SK-N-MC (cell line): ENCODE data around the gene PHACTR3.

Experiments
- DNase-seq: peaks from one replicate; pipeline ENCODE4 v3.0.0-alpha.2; 2011; ENCODE audit warnings: low read depth, low spot score
- H3K27ac ChIP-seq: fragments of 200-600 bp; sonication (generic); 2 replicates; pipeline ENCODE4 v1.5.1; 2016; ENCODE audit warnings: mixed run types
- H3K36me3 ChIP-seq: fragments of 200-600 bp; sonication (generic); 2 replicates; pipeline ENCODE4 v1.6.1; 2017; ENCODE audit warnings: antibody characterized with exemption, low read length, mixed read lengths; ENCODE audit not compliant: insufficient read depth
- H3K4me3 ChIP-seq: fragments of 200-600 bp; sonication (generic); 2 replicates; pipeline ENCODE4 v1.5.1; 2016
- H3K9ac ChIP-seq: fragments of 200-600 bp; sonication (generic); 2 replicates; pipeline ENCODE4 v1.8.0; 2017; ENCODE audit warnings: mixed run types, mixed read lengths; ENCODE audit not compliant: insufficient read length
- H3K9me3 ChIP-seq: fragments of 200-600 bp; sonication (generic); 2 replicates; pipeline ENCODE4 v1.6.1; 2017; ENCODE audit warnings: low read depth, mild to moderate bottlenecking, antibody characterized with exemption, low read length, moderate library complexity, mixed read lengths
- EZH2 ChIP-seq: fragments of 200-600 bp; sonication (generic); IDR thresholded peaks from one replicate; pipeline ENCODE4 v1.6.1; 2017; ENCODE audit warnings: antibody characterized with exemption
- FOXP2 ChIP-seq: optimal IDR thresholded peaks from 2 replicates; pipeline ENCODE3; 2011; ENCODE audit warnings: mild to moderate bottlenecking, moderate library complexity; ENCODE audit not compliant: insufficient read depth; ENCODE audit errors: extremely low read length, control extremely low read depth
- POLR2AphosphoS5 ChIP-seq: IDR thresholded peaks from 2 replicates; pipeline ENCODE4 v1.6.1; 2012; ENCODE audit warnings: mild to moderate bottlenecking, low read depth, low read length, borderline replicate concordance

The PHACTR3 gene

DNA sequence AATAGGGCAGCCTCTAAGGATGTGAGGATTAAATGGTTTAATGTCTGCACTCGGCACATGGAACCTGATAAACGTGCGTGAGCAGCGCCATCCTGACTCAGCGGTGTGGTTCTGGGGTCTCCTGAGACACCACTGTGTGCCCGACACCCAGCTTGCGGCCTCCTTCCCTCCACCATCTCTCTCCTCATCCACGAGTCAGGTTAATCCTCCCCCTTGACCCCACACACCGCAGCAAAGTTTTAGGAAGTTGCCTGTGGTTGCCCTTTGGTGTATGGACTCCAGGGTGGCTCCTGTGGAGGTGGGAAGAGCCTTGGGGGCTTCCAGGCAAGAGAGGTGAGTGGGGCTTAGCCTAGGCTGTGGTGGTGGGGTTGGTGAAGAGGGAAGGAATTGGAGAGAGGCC is 68.2 kb downstream of the PHACTR3 start:
- Histone ChIP-seq H3K9me3 (no peaks in the 10 kb centered on the region), H3K9ac (no peak overlapping the region), H3K27ac (no peak overlapping the region), H3K36me3 (no peaks in the 10 kb centered on the region), H3K4me3 (no peak overlapping the region)
- TF ChIP-seq FOXP2 (no peak), POLR2AphosphoS5 (no peak), EZH2 (no peak)
- no peak for DNase-seq

DNA sequence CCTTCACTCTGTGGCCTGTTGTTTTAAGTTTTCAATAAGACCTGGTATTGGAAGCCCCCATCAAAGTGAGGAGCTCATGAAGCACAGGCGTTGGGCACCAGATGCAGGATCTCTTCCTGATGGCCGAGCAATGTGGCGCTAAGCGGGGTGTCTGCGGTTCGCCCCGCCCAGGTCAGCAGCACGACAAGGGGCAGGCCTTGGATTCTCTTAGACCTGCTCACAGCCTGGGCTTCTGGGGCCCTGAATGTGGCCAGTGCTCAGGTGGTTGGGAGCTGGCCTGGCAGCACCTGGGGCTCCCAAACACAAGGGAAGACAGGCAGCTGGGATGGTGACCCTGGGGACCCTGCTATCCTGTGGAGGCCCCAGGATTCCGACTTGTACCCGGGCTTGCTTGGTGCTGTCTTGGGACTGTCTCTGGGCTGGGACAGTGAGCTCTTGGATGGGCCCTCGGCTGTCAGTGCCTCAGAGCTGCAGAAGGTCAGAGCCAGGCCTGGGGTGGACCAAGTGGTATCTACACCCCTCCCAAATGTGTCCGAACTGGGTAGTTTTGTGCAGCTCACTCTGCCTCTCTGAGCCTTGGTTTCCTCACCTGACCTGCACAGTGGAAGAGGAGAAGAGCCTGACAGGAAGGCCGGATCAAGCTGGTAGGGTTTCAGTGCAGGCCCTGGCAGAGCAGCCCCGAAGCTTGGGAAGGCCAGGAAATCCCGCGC is 69.1 kb downstream of the PHACTR3 start:
- no peak overlapping the region for H3K27ac ChIP-seq
- DNase-seq = no peak
- no peak for TF ChIP-seq POLR2AphosphoS5
- TF ChIP-seq FOXP2 = no peak
- TF ChIP-seq EZH2 = no peak
- no peak overlapping the region for H3K9ac ChIP-seq
- no peaks in the 10 kb centered on the region for H3K9me3 ChIP-seq
- H3K4me3 ChIP-seq = no peak overlapping the region
- no peaks in the 10 kb centered on the region for H3K36me3 ChIP-seq

DNA sequence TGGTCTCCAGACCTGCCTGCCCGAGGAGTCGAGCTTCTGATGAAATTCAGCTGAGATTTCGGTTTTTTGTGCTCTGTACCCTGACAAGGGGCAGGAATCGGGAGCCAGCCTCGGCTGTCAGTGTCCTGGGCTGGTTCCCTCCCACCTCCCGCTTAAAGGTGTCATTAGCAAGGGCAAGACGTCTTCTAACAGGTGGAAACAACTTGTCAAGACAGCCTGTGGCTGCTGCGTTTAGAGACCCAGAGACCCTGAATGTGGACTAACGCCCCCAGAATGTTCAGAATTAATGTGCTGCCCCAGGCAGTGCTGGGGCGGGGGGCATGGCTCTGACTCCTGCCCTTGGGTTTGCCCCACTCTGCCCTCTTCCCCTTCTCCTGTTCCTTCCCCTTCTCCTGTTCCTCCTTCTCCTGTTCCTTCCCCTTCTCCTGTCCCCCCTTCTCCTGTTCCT is 69.7 kb downstream of the PHACTR3 start:
- no peak for DNase-seq
- Histone ChIP-seq H3K4me3 (no peak overlapping the region), H3K36me3 (no peaks in the 10 kb centered on the region), H3K9me3 (no peaks in the 10 kb centered on the region), H3K9ac (no peak overlapping the region), H3K27ac (no peak overlapping the region)
- no peak for TF ChIP-seq FOXP2
- TF ChIP-seq EZH2 = no peak
- TF ChIP-seq POLR2AphosphoS5 = no peak

DNA sequence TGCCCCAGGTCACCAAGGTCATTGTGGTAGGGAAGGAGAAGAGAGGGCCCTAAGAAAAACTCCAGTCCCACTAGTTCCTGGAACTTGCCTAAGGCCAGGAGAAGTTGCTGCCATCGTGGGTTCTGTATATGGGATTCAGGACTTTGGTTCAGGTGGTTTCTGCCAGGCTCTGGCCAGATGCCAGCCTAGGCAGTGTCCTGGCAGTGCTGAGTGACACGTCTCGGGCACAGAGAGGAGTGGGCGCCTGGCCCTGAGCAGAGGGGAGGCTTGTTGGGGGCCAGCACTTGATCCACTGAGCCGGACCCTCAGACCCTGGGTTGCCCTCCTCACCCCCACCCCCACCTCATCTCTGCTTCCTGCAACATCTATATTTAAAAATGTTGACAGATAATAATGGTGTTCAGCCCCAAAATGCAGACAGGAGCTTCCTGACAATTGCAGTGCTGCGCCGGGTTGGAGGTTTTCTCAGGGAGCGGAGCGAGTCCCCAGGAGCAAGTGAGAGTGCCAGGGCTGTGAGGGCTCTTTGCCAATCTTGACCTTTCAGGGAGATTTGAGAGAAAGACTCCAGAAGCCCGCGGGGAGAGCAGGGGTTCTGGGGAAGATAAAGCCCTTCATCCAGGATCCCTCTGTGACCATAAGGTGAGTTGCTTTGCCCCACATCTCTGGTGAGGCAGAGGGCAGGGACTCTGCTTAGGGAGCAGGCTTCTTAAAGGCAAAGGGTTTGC is 71.9 kb downstream of the PHACTR3 start:
- Histone ChIP-seq H3K4me3 (no peak overlapping the region), H3K9me3 (no peaks in the 10 kb centered on the region), H3K36me3 (no peaks in the 10 kb centered on the region), H3K9ac (no peak overlapping the region), H3K27ac (no peak overlapping the region)
- no peak for DNase-seq
- TF ChIP-seq POLR2AphosphoS5 (no peak), FOXP2 (no peak), EZH2 (no peak)

DNA sequence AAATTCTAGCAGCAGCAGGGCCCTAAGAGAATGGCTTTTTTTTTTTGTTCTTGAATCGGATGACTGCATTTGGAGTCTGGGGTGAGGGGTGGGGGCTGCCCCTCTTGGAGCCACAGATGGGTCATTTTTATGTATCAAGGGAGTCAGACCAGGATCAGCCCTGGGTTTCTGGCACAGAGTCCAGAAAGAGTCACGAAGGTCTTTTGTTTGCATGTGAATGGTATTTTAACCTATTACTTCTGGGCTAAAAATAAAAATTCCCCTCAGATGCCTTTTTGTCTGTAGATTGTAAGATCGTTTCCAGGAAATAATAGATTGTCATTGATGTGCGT is 72.5 kb downstream of the PHACTR3 start:
- Histone ChIP-seq H3K27ac (no peak overlapping the region), H3K36me3 (no peaks in the 10 kb centered on the region), H3K4me3 (no peak overlapping the region), H3K9me3 (no peaks in the 10 kb centered on the region), H3K9ac (no peak overlapping the region)
- DNase-seq = no peak
- TF ChIP-seq EZH2 (no peak), FOXP2 (no peak), POLR2AphosphoS5 (no peak)

DNA sequence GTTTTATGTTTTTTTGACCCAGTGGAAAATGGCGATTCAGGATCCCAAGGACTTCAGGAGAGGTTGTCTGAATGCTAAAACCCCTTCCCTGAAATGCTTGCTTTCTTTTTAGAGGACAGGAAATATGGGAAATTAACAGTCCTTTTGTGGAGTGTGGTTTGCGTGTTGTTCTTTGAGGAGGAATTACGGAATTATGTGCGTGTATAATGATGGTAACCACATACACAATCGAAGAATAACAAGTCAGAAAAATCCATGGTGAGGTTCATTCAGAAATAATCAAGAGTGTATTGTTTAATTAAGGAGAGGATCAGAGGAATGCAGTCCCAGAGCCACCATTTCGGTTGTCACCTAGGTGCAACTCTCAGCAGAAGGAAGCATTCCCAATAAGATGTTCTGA is 73.2 kb downstream of the PHACTR3 start:
- Histone ChIP-seq H3K4me3 (no peak overlapping the region), H3K9ac (no peak overlapping the region), H3K27ac (no peak overlapping the region), H3K9me3 (no peaks in the 10 kb centered on the region), H3K36me3 (no peaks in the 10 kb centered on the region)
- DNase-seq = no peak
- no peak for TF ChIP-seq EZH2
- no peak for TF ChIP-seq FOXP2
- no peak for TF ChIP-seq POLR2AphosphoS5

DNA sequence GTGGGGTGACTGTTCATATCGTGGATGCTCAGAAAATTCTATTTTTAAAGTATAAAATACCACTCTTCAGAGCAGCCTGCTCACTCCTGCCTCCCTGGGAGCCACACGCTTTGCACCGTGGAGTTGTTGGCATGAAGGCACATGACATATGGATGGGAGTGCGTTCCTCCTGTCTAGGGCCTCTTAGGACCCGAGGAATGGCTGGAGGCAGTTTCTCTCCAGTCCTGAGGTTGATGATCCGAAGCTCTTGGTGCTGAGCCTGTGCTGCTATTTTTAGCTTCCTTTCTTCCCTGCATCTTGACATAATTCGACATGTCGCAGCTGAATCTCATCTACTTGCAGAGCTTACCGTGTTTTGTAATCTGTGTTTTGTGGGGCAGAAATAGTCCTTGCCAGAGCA is 73.9 kb downstream of the PHACTR3 start:
- no peaks in the 10 kb centered on the region for H3K36me3 ChIP-seq
- H3K27ac ChIP-seq = no peak overlapping the region
- no peak for TF ChIP-seq FOXP2
- TF ChIP-seq POLR2AphosphoS5 = no peak
- TF ChIP-seq EZH2 = no peak
- DNase-seq = no peak
- H3K4me3 ChIP-seq = no peak overlapping the region
- H3K9me3 ChIP-seq = no peaks in the 10 kb centered on the region
- no peak overlapping the region for H3K9ac ChIP-seq

DNA sequence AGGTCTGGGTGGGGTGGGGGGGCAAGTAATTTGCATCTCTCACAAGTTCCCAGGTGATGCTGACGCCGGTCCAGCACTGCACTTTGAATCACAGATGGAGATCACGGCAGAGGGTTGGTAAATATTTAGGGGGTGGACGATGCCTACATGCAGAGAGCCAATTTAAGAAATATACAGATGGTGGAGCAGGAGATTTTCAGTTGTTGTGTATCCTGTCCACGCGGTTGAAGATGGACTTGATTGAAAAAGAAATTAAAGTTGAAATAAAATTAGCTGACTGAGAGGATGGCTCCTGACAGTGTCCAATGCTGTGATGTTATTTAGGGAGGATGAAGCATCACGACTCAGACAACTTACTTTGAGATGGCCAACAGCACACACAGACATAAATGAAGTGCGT is 74.6 kb downstream of the PHACTR3 start:
- no peak for TF ChIP-seq POLR2AphosphoS5
- no peak for TF ChIP-seq FOXP2
- TF ChIP-seq EZH2 = no peak
- Histone ChIP-seq H3K4me3 (no peak overlapping the region), H3K36me3 (no peaks in the 10 kb centered on the region), H3K9me3 (no peaks in the 10 kb centered on the region), H3K9ac (no peak overlapping the region), H3K27ac (no peak overlapping the region)
- DNase-seq = no peak
